ENCODE results near the gene IFIT1B. TPM values are rescaled to one million over a fixed set of nuclear protein-coding genes. Genes with fewer than 3 reads are reported as not detected.

Gene IFIT1B
- total and polyA plus RNA-seq, 10 of the 15 experiments (the other 5 are each of a cell fraction or from before 2014, with no cell fraction given) = 0.04 TPM; not detected in 9

DNA sequence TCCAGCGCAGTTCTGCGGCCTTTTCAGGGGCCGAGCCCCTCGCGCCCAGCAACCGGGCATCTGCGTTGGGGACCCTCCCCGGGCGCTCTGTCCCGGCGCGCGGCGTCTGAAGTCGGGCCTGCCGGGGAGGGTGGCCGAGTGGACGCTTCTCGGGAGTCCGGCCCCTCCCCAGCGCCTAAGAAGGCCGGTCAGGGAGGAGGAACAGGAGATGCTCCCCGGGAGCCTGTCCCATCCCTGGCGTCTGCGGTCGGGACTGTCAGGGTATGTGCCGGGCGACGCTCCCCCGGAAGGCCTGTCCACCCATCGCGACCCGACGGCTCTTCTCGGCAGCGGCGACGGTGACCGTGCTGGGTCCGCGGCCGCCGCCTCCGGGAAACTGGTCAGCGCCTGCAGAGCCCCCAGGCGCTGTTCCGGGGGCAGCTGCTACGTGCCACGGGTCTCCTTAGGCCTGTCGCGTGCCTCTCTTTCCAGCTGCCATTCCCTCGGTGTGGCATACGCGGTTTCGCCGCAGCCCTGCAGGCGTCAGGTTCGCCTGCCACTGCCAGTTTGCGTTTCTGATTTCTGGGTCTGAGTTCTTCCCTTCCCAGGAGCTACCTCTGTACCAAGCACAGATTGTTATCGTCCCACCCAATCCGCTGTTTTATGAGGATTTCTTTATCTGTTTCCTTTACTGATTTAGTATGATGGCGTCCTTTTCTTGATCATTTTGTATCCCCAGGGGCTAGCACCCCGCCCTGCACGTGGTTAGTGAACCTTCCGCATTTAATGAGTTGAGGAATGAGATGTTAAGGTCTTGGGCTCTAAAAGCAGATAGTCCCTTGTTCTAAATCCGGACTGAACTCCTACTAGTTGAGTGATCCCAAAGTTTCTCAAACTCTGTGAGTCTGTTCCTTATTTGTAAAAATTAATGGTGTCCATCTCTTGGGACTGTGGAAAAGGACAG, 37.3 kb downstream of the IFIT1B start:
- peaks cover 0 to 11% of the 10 kb centered on the region in 2 experiments for H3K36me3 ChIP-seq (ENCODE audit: control insufficient read depth in 2 of 2, insufficient read depth in 2 of 2, low read length in 1 of 2)
- in situ Hi-C loops (cut with MboI) = no loop called here
- no TSS peak for BruUV-seq (replicated peaks)
- peak overlapping the region; percentile 97 for H3K27ac ChIP-seq (ENCODE audit: control insufficient read depth, insufficient read depth)
- intact Hi-C loops (cut with micrococcal nuclease; ENCODE audit: unreplicated experiment) = loop anchor here (1.0 to 10.0 kb wide), 3 partner anchors 23 to 530 kb away; partner anchors contain the start of genes IFIT1 and STAMBPL1
- RAD21 ChIA-PET (ENCODE audit: unreplicated experiment) = interaction anchor here (0.7 to 2.8 kb wide), 9 partner anchors 15 to 286 kb away, joined by 3 to 20 read pairs (median 4); partner anchors contain the start of gene KIF20B
- H3K9ac ChIP-seq (ENCODE audit: control insufficient read depth, insufficient read depth, low read length) = peak overlapping the region; percentile 97
- peaks cover 3% of the 10 kb centered on the region; the same call in 2 of the 3 replicates for H3K9me3 ChIP-seq (replicated peaks; ENCODE audit: control insufficient read depth, insufficient read depth, low read length)
- DNase-seq (ENCODE audit: low read depth, low spot score) (no peak), ATAC-seq (peak; percentile 67), FAIRE-seq (no peak)
- H3K4me3 ChIP-seq = peak overlapping the region; percentile 79
- SMC1A ChIA-PET (ENCODE audit: uncharacterized antibody, unreplicated experiment) = interaction anchor here (0.9 to 2.4 kb wide), 10 partner anchors 12 to 229 kb away, joined by 3 to 27 read pairs (median 4); partner anchors contain the start of gene IFIT1
- H3K4me2 ChIP-seq (ENCODE audit: control insufficient read depth, insufficient read depth) = peak overlapping the region; percentile 86
- no peaks in the 10 kb centered on the region for H3K27me3 ChIP-seq (replicated peaks in 1 of 2; ENCODE audit: control insufficient read depth in 2 of 2, insufficient read depth in 2 of 2, low read length in 1 of 2)
- POLR2A ChIA-PET = interaction anchor here (0.9 to 1.9 kb wide), 8 partner anchors 8 to 286 kb away, joined by 3 to 18 read pairs (median 4); partner anchors contain the start of genes IFIT1, KIF20B and LIPA
- H3K79me2 ChIP-seq (ENCODE audit: control insufficient read depth, insufficient read depth, low read length) = peaks cover 60% of the 10 kb centered on the region
- WGBS (ENCODE audit: insufficient coverage, insufficient replicate concordance, low lambda C conversion rate, missing lambda C conversion rate) = 1% methylated on average over 61 of the region's 66 CpGs
- H4K20me1 ChIP-seq (ENCODE audit: control insufficient read depth, insufficient read depth) = no peaks in the 10 kb centered on the region
- H2AFZ ChIP-seq (ENCODE audit: control insufficient read depth, low read depth, low read length) = peak overlapping the region; percentile 71
- no peaks in the 10 kb centered on the region for H3K4me1 ChIP-seq (ENCODE audit: control insufficient read depth, insufficient read depth, low read length)
- CTCF ChIA-PET = interaction anchor here (0.6 to 3.0 kb wide), 13 partner anchors 10 to 481 kb away, joined by 3 to 24 read pairs (median 3); partner anchors contain the start of genes IFIT1 and LIPA
- no peak for TF ChIP-seq IRF4 (IDR thresholded peaks at IDR 0.05; ENCODE audit: low read depth, low read length)
- no peak for TF ChIP-seq PAX5 (IDR thresholded peaks at IDR 0.05; ENCODE audit: borderline replicate concordance, low read depth, low read length)
- TF ChIP-seq TAF1 (IDR thresholded peaks at IDR 0.05; ENCODE audit: borderline replicate concordance, low read depth, low read length) = no peak
- no peak for TF ChIP-seq BMI1 (IDR thresholded peaks at IDR 0.05; ENCODE audit: borderline replicate concordance)
- TF ChIP-seq ZBTB33 (IDR thresholded peaks at IDR 0.05) = no peak
- no peak for TF ChIP-seq MTA2 (IDR thresholded peaks at IDR 0.05; ENCODE audit: low read depth)
- TF ChIP-seq, protein P1, sequence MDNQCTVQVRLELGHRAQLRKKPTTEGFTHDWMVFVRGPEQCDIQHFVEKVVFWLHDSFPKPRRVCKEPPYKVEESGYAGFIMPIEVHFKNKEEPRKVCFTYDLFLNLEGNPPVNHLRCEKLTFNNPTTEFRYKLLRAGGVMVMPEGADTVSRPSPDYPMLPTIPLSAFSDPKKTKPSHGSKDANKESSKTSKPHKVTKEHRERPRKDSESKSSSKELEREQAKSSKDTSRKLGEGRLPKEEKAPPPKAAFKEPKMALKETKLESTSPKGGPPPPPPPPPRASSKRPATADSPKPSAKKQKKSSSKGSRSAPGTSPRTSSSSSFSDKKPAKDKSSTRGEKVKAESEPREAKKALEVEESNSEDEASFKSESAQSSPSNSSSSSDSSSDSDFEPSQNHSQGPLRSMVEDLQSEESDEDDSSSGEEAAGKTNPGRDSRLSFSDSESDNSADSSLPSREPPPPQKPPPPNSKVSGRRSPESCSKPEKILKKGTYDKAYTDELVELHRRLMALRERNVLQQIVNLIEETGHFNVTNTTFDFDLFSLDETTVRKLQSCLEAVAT (IDR thresholded peaks at IDR 0.05) = 0 out of 2 replicates have a peak, but pooled peaks have one; percentile 11
- no peak for TF ChIP-seq PRDM15 (CRISPR knock-in tag; IDR thresholded peaks at IDR 0.05)
- TF ChIP-seq CEBPZ (IDR thresholded peaks at IDR 0.05; ENCODE audit: low read depth, low read length) = no peak
- peak; percentile 21 to 50; a peak in 1 of 4 replicates for TF ChIP-seq IKZF2 (IDR thresholded peaks at IDR 0.05)
